ENCODE measurements around the gene BRPF3. TPM values are rescaled to one million over a fixed set of nuclear protein-coding genes. Genes with fewer than 3 reads are reported as not detected.
"Not testable (repeated sequence)": the region's sequence is repeated elsewhere in the genome, so short reads cannot be mapped to it uniquely, and the experiment has no call there.

Gene BRPF3
- total RNA-seq, 1 donor from 2014 or later, result 12.5 TPM

DNA sequence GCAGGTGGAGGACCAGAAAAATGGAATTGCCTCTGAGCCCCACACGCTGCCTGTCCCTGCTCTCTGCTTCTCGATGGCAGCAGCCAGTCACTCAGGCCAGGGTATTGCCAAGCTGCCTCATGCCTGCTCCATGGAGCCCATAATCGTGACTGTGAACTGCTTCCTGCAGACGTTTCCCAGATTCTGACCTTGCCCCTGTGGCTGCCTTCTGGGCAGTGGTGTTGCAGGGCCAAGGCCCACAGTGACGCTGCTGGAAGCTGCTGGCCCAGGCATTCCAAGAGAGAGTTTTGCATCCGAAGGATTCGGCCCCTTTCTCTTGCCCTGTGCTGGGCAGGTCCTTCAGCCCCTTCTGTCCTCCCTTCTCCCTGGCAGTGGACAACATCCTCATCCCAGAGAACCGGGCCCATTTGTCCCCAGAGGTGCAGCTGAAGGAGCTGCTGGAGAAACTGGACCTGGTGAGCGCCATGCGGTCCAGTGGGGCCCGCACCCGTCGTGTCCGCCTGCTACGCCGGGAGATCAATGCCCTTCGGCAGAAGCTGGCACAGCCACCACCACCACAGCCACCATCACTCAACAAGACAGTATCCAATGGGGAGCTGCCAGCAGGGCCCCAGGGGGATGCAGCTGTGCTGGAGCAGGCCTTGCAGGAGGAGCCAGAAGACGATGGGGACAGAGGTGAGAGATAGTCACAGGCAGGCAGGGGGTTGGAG lies 14.5 kb downstream of the BRPF3 start:
- no peaks in the 10 kb centered on the region for H3K4me1 ChIP-seq (ENCODE audit: control insufficient read depth in 3 of 3, insufficient read depth in 3 of 3, low read length in 3 of 3)
- no peaks in the 10 kb centered on the region for H3K27me3 ChIP-seq (ENCODE audit: control insufficient read depth in 3 of 3, insufficient read depth in 3 of 3, low read length in 3 of 3)
- H3K9ac ChIP-seq (ENCODE audit: low read depth in 1 of 3, low read length in 3 of 3), result peak overlapping the region in 1 of 3 donors; percentile 8
- no peaks in the 10 kb centered on the region for H3K9me3 ChIP-seq (ENCODE audit: control insufficient read depth in 3 of 3, low read length in 3 of 3)
- H3K36me3 ChIP-seq (ENCODE audit: control insufficient read depth in 3 of 3, insufficient read depth in 3 of 3, low read length in 3 of 3), result peaks cover 58 to 89% (median 76%) of the 10 kb centered on the region in 3 donors
- H3K4me3 ChIP-seq (ENCODE audit: low read length in 3 of 3), result no peak overlapping the region
- H3K27ac ChIP-seq (ENCODE audit: low read depth, low read length), result no peak overlapping the region

DNA sequence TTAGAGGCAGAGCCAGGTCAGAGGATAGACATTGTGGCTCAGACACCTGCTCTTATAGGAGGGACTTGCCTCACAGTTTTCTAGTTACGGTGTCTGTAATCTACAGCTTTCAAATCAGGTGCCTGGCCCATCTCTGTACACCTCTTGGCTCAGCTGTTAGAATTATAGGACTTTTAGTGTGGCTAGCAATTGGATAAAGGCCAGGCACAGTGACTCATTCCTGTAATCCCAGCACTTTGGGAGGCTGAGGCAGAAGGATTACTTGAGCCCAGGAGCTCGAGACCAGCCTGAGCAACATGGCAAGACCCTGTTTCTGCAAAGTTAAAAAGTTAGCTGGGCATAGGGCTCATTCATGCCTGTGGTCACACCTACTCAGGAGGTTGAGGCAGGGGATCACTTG lies 20.0 kb downstream of the BRPF3 start:
- H3K36me3 ChIP-seq (ENCODE audit: control insufficient read depth in 3 of 3, insufficient read depth in 3 of 3, low read length in 3 of 3), result peaks cover 32 to 74% (median 62%) of the 10 kb centered on the region in 3 donors
- H3K27me3 ChIP-seq (ENCODE audit: control insufficient read depth in 3 of 3, insufficient read depth in 3 of 3, low read length in 3 of 3), result no peaks in the 10 kb centered on the region

DNA sequence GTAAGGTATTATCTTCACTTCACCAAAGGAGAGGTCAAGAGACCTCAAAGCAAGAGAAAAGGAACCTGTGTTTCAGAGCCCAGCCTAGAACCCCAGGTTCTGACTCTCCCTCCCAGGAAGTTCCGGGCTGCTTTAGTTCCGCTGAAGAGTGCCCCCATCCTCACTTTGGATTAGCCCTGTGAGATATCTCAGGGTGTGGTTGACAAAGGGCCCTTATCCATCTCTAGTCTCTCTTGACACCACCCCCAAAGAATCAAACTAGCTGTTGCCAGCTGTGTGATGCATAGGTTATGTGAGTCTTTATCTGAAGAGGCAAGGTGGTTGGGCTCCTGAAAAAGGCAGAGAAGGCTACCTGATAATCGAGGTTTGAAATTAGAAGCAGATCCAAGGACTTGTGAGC lies 20.6 kb downstream of the BRPF3 start:
- Histone ChIP-seq H3K9ac (ENCODE audit: low read depth in 1 of 3, low read length in 3 of 3) (no peak overlapping the region), H3K27me3 (ENCODE audit: control insufficient read depth in 3 of 3, insufficient read depth in 3 of 3, low read length in 3 of 3) (no peaks in the 10 kb centered on the region), H3K4me1 (ENCODE audit: control insufficient read depth in 3 of 3, insufficient read depth in 3 of 3, low read length in 3 of 3) (no peaks in the 10 kb centered on the region), H3K36me3 (ENCODE audit: control insufficient read depth in 3 of 3, insufficient read depth in 3 of 3, low read length in 3 of 3) (peaks cover 26 to 72% (median 62%) of the 10 kb centered on the region in 3 donors), H3K4me3 (ENCODE audit: low read length in 3 of 3) (no peak overlapping the region), H3K27ac (ENCODE audit: low read depth, low read length) (no peak overlapping the region), H3K9me3 (ENCODE audit: control insufficient read depth in 3 of 3, low read length in 3 of 3) (no peaks in the 10 kb centered on the region)

More for the DNA sequence above, 20.0 kb downstream of the BRPF3 start:
- H3K27ac ChIP-seq (ENCODE audit: low read depth, low read length), result no peak overlapping the region
- H3K9ac ChIP-seq (ENCODE audit: low read depth in 1 of 3, low read length in 3 of 3), result no peak overlapping the region
- H3K4me3 ChIP-seq (ENCODE audit: low read length in 3 of 3), result no peak overlapping the region
- H3K9me3 ChIP-seq (ENCODE audit: control insufficient read depth in 3 of 3, low read length in 3 of 3), result no peaks in the 10 kb centered on the region
- no peaks in the 10 kb centered on the region for H3K4me1 ChIP-seq (ENCODE audit: control insufficient read depth in 3 of 3, insufficient read depth in 3 of 3, low read length in 3 of 3)

DNA sequence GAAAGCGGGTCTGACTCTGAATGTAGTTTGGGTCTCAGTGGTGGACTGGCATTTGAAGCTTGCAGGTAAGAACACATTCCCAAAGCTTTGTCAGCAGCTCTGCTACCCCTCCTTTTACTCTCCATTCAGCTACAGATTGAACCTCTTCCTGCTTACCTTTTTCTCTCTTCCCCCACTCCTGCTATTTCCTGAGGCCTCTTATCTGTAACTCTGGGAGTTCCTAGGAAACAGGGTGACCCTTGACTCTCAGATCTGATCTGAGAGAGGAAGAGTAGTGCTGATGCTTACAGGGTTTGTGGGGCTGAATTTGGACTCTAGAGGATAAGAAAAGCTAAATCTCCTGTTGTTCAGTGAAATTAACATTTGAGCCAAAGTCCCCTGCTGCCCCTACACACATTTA lies 21.4 kb downstream of the BRPF3 start:
- Histone ChIP-seq H3K4me3 (ENCODE audit: low read length in 3 of 3) (no peak overlapping the region), H3K36me3 (ENCODE audit: control insufficient read depth in 3 of 3, insufficient read depth in 3 of 3, low read length in 3 of 3) (peaks cover 30 to 76% (median 67%) of the 10 kb centered on the region in 3 donors), H3K9me3 (ENCODE audit: control insufficient read depth in 3 of 3, low read length in 3 of 3) (no peaks in the 10 kb centered on the region), H3K4me1 (ENCODE audit: control insufficient read depth in 3 of 3, insufficient read depth in 3 of 3, low read length in 3 of 3) (no peaks in the 10 kb centered on the region), H3K27ac (ENCODE audit: low read depth, low read length) (no peak overlapping the region), H3K9ac (ENCODE audit: low read depth in 1 of 3, low read length in 3 of 3) (no peak overlapping the region), H3K27me3 (ENCODE audit: control insufficient read depth in 3 of 3, insufficient read depth in 3 of 3, low read length in 3 of 3) (no peaks in the 10 kb centered on the region)

DNA sequence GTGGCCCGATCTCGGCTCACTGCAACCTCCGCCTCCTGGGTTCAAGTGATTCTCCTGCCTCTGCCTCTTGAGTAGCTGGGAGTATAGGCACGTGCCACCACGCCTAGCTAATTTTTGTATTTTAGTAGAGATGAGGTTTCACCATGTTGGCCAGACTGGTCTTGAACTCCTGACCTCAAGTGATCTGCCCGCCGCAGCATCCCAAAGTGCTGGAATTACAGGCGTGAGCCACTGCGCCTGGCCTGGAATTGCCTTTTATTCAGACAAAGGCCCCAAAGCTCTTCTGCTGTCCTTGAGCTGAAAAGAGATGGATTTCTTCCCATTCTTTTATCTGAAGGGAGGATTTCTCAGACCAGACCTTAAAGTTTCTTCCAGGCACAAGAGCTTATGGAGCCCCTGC lies 22.0 kb downstream of the BRPF3 start:
- H3K9ac ChIP-seq (ENCODE audit: low read depth in 1 of 3, low read length in 3 of 3); H3K27me3 ChIP-seq (ENCODE audit: control insufficient read depth in 3 of 3, insufficient read depth in 3 of 3, low read length in 3 of 3); H3K27ac ChIP-seq (ENCODE audit: low read depth, low read length); H3K9me3 ChIP-seq (ENCODE audit: control insufficient read depth in 3 of 3, low read length in 3 of 3); H3K4me1 ChIP-seq (ENCODE audit: control insufficient read depth in 3 of 3, insufficient read depth in 3 of 3, low read length in 3 of 3); H3K4me3 ChIP-seq (ENCODE audit: low read length in 3 of 3): not testable (repeated sequence)
- peaks cover 31 to 73% (median 67%) of the 10 kb centered on the region in 3 donors for H3K36me3 ChIP-seq (ENCODE audit: control insufficient read depth in 3 of 3, insufficient read depth in 3 of 3, low read length in 3 of 3)

DNA sequence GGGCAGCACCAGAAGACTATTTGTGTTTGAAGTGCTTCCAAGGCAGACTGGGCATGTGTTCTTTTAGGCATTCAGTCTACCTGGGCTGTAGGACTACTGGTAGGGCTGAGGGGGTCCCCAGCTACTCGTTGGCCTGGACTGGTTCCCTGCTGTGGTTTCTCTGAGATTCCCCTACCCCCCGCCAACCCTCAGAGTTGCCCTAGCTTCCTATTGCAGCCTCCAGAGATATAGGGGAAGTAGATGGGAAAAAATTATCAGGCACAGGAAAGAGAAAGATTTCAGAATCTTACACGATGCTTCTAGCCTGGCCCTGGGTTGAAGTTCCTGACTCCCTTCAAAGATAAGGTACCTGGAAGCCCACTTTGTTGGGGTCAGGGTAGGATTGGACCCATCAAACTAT lies 22.5 kb downstream of the BRPF3 start:
- peaks cover 29 to 67% (median 64%) of the 10 kb centered on the region in 3 donors for H3K36me3 ChIP-seq (ENCODE audit: control insufficient read depth in 3 of 3, insufficient read depth in 3 of 3, low read length in 3 of 3)

DNA sequence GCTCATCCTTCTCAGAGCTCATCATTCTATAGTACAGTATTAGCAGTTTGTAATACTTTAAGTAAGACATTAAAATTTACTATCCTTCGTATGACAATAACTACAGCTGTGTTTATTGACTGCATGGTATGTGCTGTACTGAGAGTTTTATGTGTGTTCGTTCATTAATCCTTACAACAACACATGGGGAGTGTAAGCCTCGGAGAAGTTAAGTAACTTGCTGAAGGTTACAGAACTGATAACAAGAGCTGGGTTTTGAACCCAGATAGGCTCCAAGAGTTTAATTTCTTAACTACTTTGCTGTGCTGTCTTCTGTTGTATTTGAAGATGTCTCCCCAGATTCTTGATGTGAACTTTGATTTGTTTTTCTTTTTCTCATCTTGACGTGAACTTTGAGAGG lies 23.7 kb downstream of the BRPF3 start:
- Histone ChIP-seq H3K9ac (ENCODE audit: low read depth in 1 of 3, low read length in 3 of 3) (no peak overlapping the region), H3K4me3 (ENCODE audit: low read length in 3 of 3) (no peak overlapping the region), H3K27me3 (ENCODE audit: control insufficient read depth in 3 of 3, insufficient read depth in 3 of 3, low read length in 3 of 3) (no peaks in the 10 kb centered on the region), H3K27ac (ENCODE audit: low read depth, low read length) (no peak overlapping the region), H3K4me1 (ENCODE audit: control insufficient read depth in 3 of 3, insufficient read depth in 3 of 3, low read length in 3 of 3) (no peaks in the 10 kb centered on the region), H3K9me3 (ENCODE audit: control insufficient read depth in 3 of 3, low read length in 3 of 3) (no peaks in the 10 kb centered on the region), H3K36me3 (ENCODE audit: control insufficient read depth in 3 of 3, insufficient read depth in 3 of 3, low read length in 3 of 3) (peaks cover 33 to 62% (median 60%) of the 10 kb centered on the region in 3 donors)

More for the DNA sequence above, 22.5 kb downstream of the BRPF3 start:
- H3K9ac ChIP-seq (ENCODE audit: low read depth in 1 of 3, low read length in 3 of 3), result no peak overlapping the region
- no peak overlapping the region for H3K4me3 ChIP-seq (ENCODE audit: low read length in 3 of 3)
- H3K27ac ChIP-seq (ENCODE audit: low read depth, low read length), result no peak overlapping the region
- no peaks in the 10 kb centered on the region for H3K9me3 ChIP-seq (ENCODE audit: control insufficient read depth in 3 of 3, low read length in 3 of 3)
- H3K4me1 ChIP-seq (ENCODE audit: control insufficient read depth in 3 of 3, insufficient read depth in 3 of 3, low read length in 3 of 3), result no peaks in the 10 kb centered on the region
- no peaks in the 10 kb centered on the region for H3K27me3 ChIP-seq (ENCODE audit: control insufficient read depth in 3 of 3, insufficient read depth in 3 of 3, low read length in 3 of 3)

DNA sequence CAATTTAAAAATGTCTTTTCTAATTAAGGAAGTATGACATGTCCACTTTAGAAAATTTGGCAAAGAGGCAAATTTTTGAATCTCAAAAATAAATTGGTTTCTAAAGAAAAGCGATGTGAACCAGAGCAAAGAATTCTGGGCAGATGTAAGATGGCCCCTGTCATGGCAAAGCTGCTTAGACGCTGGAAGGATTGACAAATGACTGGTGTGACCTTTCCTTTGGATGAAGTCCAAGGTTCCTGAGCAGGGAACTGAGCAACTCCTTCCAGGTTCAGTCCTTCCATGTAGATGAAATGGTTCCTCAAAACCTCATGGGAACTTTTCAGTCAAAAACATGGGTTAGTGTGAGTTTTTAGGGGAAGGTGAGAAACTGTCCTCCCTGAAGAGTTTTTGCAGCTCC lies 25.1 kb downstream of the BRPF3 start:
- H3K36me3 ChIP-seq (ENCODE audit: control insufficient read depth in 3 of 3, insufficient read depth in 3 of 3, low read length in 3 of 3), result peaks cover 30 to 59% (median 45%) of the 10 kb centered on the region in 3 donors
- no peaks in the 10 kb centered on the region for H3K27me3 ChIP-seq (ENCODE audit: control insufficient read depth in 3 of 3, insufficient read depth in 3 of 3, low read length in 3 of 3)
- H3K9me3 ChIP-seq (ENCODE audit: control insufficient read depth in 3 of 3, low read length in 3 of 3), result no peaks in the 10 kb centered on the region
- H3K4me3 ChIP-seq (ENCODE audit: low read length in 3 of 3), result no peak overlapping the region
- no peak overlapping the region for H3K27ac ChIP-seq (ENCODE audit: low read depth, low read length)
- no peak overlapping the region for H3K9ac ChIP-seq (ENCODE audit: low read depth in 1 of 3, low read length in 3 of 3)
- H3K4me1 ChIP-seq (ENCODE audit: control insufficient read depth in 3 of 3, insufficient read depth in 3 of 3, low read length in 3 of 3), result no peaks in the 10 kb centered on the region

DNA sequence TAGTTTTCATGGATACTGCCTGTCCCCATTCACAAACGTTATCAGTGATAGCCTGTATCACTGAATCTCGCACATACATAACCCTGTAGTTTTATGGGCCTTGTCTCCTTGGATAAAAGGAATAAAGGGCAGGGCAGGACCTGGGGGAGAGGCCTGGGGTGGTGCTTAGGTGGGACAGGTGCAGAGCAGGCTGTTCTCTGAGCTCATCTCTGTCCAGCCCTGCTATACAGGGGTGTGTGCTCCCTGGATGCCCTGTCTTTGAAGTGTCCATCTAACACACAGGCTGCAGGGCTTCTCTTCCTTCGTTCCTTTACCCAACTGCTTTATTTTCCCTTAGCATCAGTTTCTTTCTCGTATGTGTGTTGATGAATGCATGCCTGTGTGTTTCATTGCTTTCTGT lies 26.4 kb downstream of the BRPF3 start:
- H3K9ac ChIP-seq (ENCODE audit: low read depth in 1 of 3, low read length in 3 of 3), result no peak overlapping the region

DNA sequence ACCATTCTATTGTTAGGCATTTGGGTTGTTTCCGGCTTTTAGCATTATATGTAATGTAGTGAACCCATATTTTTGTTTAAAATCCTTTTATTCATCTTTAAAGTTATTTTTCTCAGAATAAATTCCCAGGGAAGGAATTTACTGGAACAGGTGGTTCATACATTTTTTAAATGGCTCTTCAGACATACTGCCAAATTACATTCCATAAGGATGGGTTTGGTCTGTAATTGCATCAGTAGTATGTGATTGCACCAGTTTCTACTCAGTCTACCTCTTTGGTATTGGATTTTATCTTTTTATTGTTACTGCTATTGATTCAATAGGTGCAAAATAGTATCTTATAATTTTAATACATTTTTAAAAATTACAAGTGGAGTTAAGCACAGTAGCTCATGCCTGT lies 27.2 kb downstream of the BRPF3 start:
- Histone ChIP-seq H3K27ac (ENCODE audit: low read depth, low read length) (no peak overlapping the region), H3K36me3 (ENCODE audit: control insufficient read depth in 3 of 3, insufficient read depth in 3 of 3, low read length in 3 of 3) (peaks cover 33 to 57% (median 43%) of the 10 kb centered on the region in 3 donors), H3K4me1 (ENCODE audit: control insufficient read depth in 3 of 3, insufficient read depth in 3 of 3, low read length in 3 of 3) (no peaks in the 10 kb centered on the region), H3K27me3 (ENCODE audit: control insufficient read depth in 3 of 3, insufficient read depth in 3 of 3, low read length in 3 of 3) (no peaks in the 10 kb centered on the region), H3K9ac (ENCODE audit: low read depth in 1 of 3, low read length in 3 of 3) (no peak overlapping the region), H3K9me3 (ENCODE audit: control insufficient read depth in 3 of 3, low read length in 3 of 3) (no peaks in the 10 kb centered on the region), H3K4me3 (ENCODE audit: low read length in 3 of 3) (no peak overlapping the region)

More for the DNA sequence above, 26.4 kb downstream of the BRPF3 start:
- Histone ChIP-seq H3K4me1 (ENCODE audit: control insufficient read depth in 3 of 3, insufficient read depth in 3 of 3, low read length in 3 of 3) (no peaks in the 10 kb centered on the region), H3K4me3 (ENCODE audit: low read length in 3 of 3) (no peak overlapping the region), H3K36me3 (ENCODE audit: control insufficient read depth in 3 of 3, insufficient read depth in 3 of 3, low read length in 3 of 3) (peaks cover 26 to 55% (median 43%) of the 10 kb centered on the region in 3 donors), H3K27ac (ENCODE audit: low read depth, low read length) (no peak overlapping the region), H3K27me3 (ENCODE audit: control insufficient read depth in 3 of 3, insufficient read depth in 3 of 3, low read length in 3 of 3) (no peaks in the 10 kb centered on the region), H3K9me3 (ENCODE audit: control insufficient read depth in 3 of 3, low read length in 3 of 3) (no peaks in the 10 kb centered on the region)
